Endothelial cell (in vitro differentiated cells): Measurements from ENCODE around the gene CHRNA7. TPM values are rescaled to one million over a fixed set of nuclear protein-coding genes. Genes with fewer than 3 reads are reported as not detected.

Experiments used
- DNase-seq: peaks from one replicate; pipeline ENCODE4 v3.0.0; 2021; ENCODE audit warnings: low spot score
- H3K27ac Mint-ChIP-seq: one replicate; pipeline ENCODE4 v1.8.0; 2021; ENCODE audit warnings: mixed read lengths, inconsistent platforms; ENCODE audit not compliant: unreplicated experiment
- H3K27me3 Mint-ChIP-seq: one replicate; pipeline ENCODE4 v1.8.0; 2021; ENCODE audit warnings: mild to moderate bottlenecking, moderate library complexity, mixed read lengths, inconsistent platforms; ENCODE audit not compliant: unreplicated experiment
- H3K36me3 Mint-ChIP-seq: one replicate; pipeline ENCODE4 v1.8.0; 2021; ENCODE audit warnings: mild to moderate bottlenecking, low read depth, mixed read lengths, inconsistent platforms; ENCODE audit not compliant: unreplicated experiment
- H3K4me1 Mint-ChIP-seq: one replicate; pipeline ENCODE4 v1.8.0; 2021; ENCODE audit warnings: mild to moderate bottlenecking, mixed read lengths, inconsistent platforms; ENCODE audit not compliant: unreplicated experiment
- H3K4me3 Mint-ChIP-seq: one replicate; pipeline ENCODE4 v1.8.0; 2021; ENCODE audit warnings: mild to moderate bottlenecking, mixed read lengths, inconsistent platforms; ENCODE audit not compliant: unreplicated experiment
- H3K9me3 Mint-ChIP-seq: one replicate; pipeline ENCODE4 v1.8.0; 2021; ENCODE audit warnings: mixed read lengths, inconsistent platforms; ENCODE audit not compliant: unreplicated experiment
- total RNA-seq: library from RNA; stranded (reverse); fragmentation: NEBNext Ultra II Directional; extraction: Animal tissue kit (Norgen Biotek cat#: 25700); gene quantifications from one replicate; pipeline ENCODE4 v1.2.1, GENCODE V29; 2021; ENCODE audit not compliant: unreplicated experiment
- TF ChIP-seq, protein P1 (sequence below): fragments of 200-600 bp; sonication (generic); IDR thresholded peaks from one replicate; pipeline ENCODE4 v1.5.0; 2021; ENCODE audit warnings: antibody characterized with exemption; ENCODE audit not compliant: unreplicated experiment

The CHRNA7 gene
- total RNA-seq, 1 donor from 2014 or later = 2.3 TPM

DNA sequence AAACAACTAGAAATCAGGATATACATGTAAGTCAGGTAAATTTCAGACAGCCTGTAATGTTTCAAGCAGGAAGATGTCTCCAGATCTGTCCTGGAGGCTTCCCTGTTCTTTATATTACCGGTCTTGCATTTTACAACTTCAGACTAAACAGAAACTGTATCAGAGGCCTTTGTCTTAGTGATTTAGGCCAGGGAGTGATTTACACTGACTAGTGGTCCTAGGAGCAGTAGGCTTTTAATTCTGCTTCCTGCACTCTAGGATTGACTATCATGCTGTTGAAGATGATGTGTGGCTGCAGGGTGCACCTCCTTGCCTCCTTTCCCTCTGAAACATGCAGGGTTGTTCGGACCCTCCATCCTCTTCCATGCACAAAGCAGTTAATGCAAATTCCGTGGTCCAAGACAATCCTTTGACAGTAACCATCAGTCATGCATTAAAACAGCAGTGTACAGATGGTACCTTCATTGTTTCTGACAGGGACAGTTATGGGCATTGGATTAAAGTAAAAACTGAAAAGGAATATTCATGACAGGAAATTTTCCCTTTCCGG is 27.6 kb downstream of the CHRNA7 start:
- peak overlapping the region; percentile 87 for H3K27ac Mint-ChIP-seq
- TF ChIP-seq, protein P1, sequence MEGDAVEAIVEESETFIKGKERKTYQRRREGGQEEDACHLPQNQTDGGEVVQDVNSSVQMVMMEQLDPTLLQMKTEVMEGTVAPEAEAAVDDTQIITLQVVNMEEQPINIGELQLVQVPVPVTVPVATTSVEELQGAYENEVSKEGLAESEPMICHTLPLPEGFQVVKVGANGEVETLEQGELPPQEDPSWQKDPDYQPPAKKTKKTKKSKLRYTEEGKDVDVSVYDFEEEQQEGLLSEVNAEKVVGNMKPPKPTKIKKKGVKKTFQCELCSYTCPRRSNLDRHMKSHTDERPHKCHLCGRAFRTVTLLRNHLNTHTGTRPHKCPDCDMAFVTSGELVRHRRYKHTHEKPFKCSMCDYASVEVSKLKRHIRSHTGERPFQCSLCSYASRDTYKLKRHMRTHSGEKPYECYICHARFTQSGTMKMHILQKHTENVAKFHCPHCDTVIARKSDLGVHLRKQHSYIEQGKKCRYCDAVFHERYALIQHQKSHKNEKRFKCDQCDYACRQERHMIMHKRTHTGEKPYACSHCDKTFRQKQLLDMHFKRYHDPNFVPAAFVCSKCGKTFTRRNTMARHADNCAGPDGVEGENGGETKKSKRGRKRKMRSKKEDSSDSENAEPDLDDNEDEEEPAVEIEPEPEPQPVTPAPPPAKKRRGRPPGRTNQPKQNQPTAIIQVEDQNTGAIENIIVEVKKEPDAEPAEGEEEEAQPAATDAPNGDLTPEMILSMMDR = no peak
- H3K27me3 Mint-ChIP-seq = peaks cover 2% of the 10 kb centered on the region
- DNase-seq = no peak
- no peaks in the 10 kb centered on the region for H3K36me3 Mint-ChIP-seq
- peaks cover 16% of the 10 kb centered on the region for H3K4me1 Mint-ChIP-seq
- H3K9me3 Mint-ChIP-seq = no peaks in the 10 kb centered on the region
- H3K4me3 Mint-ChIP-seq = no peak overlapping the region

DNA sequence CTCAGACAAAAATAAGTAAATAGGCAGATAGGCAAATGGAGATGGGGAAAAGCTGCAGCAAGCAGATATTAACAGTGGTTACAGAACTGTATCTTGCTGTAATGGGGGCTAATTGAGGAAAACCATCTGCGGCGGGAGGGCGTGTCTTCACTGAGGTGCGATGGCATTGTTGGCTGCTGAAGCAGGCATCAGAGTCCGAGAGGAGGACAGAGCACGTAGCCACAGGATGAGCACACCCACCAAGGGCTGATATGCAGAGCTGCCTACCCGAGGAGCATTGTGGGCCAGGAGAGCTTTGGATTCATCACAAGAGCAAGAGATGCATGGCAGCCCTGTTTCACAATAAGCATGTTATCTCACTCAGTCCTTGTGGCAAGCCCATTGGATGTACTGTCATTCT is 30.4 kb downstream of the CHRNA7 start:
- H3K27ac Mint-ChIP-seq = no peak overlapping the region
- no peaks in the 10 kb centered on the region for H3K9me3 Mint-ChIP-seq
- no peak overlapping the region for H3K4me3 Mint-ChIP-seq
- no peaks in the 10 kb centered on the region for H3K36me3 Mint-ChIP-seq
- DNase-seq = no peak
- peaks cover 3% of the 10 kb centered on the region for H3K27me3 Mint-ChIP-seq
- peaks cover 16% of the 10 kb centered on the region for H3K4me1 Mint-ChIP-seq
- TF ChIP-seq, protein P1 = no peak

DNA sequence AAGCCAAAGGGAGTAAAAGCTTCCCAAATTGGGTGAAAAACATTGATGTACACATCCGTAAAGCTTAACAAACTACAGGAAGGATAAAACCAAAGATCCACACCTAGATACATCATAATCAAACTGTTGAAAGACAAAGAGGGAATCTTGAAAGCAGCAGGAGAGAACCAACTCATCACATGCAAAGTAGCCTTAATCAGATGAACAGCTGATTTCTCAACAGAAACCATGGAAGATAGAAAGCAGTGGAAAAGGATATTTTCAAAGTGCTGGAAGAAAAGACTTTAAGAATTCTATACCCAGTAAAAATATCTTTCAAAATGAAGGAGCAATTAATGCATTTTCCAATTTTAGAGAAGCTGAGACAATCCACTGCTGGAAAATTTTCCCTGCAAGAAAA is 36.8 kb downstream of the CHRNA7 start:
- no peak for DNase-seq
- Mint-ChIP-seq H3K4me1 (no peaks in the 10 kb centered on the region), H3K36me3 (peaks cover 19% of the 10 kb centered on the region), H3K4me3 (no peak overlapping the region), H3K9me3 (peaks cover 8% of the 10 kb centered on the region), H3K27ac (no peak overlapping the region), H3K27me3 (peaks cover 3% of the 10 kb centered on the region)
- TF ChIP-seq, protein P1 = no peak

DNA sequence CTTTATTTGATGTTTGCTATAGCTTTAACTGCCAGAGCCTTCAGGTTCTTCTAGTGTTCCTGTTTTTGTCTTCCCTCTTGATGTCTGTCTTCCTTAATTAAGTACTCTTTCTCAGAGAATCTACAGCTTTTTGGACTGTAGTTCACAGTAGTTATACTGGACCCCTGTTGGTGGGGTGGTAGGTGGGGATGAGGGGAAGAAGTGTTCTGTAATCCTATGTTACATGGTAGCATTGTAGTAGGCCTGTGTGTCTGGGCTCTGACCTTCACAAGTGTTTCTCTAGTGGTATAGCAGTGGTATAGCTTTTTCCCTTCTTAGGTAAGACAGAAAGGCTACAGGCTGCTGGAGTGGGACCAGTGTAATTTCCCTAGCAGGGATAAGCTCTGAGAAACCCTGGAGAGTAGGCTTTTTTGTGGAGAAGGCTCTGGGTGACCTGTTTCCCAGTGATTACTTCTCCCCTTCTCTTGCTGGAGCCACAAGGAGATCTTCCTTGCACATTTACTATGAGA is 59.6 kb downstream of the CHRNA7 start:
- H3K36me3 Mint-ChIP-seq = no peaks in the 10 kb centered on the region
- H3K4me3 Mint-ChIP-seq = no peak overlapping the region
- no peak for DNase-seq
- TF ChIP-seq, protein P1 = no peak
- no peaks in the 10 kb centered on the region for H3K27me3 Mint-ChIP-seq
- H3K9me3 Mint-ChIP-seq = no peaks in the 10 kb centered on the region
- H3K27ac Mint-ChIP-seq = no peak overlapping the region
- H3K4me1 Mint-ChIP-seq = no peaks in the 10 kb centered on the region

DNA sequence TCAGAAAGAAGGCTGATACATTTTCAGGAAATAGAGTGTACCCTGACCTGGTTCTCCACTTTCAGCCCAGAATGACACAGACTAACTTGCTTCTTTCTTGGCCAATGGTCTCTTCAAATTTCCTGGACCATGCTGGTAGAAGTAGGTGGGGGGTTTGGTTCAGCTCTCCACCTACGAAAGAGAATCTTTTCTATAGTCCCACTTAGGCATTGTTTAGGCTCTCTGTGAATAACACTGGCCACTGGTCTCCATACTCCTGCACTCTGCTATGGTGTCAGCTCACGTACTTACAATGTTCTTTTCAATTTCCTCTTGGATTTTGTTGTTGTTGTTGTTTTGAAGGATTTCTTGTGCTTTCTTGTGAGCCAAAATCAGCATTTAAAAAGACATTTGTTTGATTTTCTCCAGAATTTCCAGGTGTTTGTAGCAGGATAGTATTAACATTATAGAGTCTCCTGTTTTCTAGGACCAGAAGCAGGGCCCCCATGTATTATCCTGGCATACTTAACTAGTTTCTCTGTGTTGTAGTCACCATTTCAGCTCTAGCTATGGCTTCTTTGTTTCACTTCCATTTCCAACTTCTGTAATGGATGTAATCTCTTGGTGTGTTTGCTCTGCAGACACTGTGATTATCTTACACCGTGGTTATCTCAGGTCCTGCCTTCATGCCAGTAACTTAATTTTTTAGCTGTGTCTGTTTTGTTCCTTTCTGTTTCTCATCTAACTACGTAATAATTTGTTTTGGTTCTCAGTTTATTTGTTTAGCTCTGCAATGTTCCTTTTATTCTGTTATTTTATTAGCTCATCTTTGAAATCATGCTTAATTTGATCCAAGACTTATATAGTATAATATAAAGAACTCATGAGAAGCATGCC is 61.4 kb downstream of the CHRNA7 start:
- Mint-ChIP-seq H3K27ac (no peak overlapping the region), H3K4me1 (no peaks in the 10 kb centered on the region), H3K9me3 (no peaks in the 10 kb centered on the region), H3K27me3 (no peaks in the 10 kb centered on the region), H3K4me3 (no peak overlapping the region), H3K36me3 (no peaks in the 10 kb centered on the region)
- DNase-seq = no peak
- TF ChIP-seq, protein P1 = no peak
